Psoas muscle (tissue), 8 donors: ENCODE results near the gene MYMK. TPM values are rescaled to one million over a fixed set of nuclear protein-coding genes. Genes with fewer than 3 reads are reported as not detected.

Source experiments
- ATAC-seq, 4 donors: fragments of 200-7000 bp; cut with Tn5 transposase; one replicate each; pipeline ENCODE4 v1.9.1; 2020; ENCODE audit warnings: moderate library complexity in 3 of 4, mild to moderate bottlenecking in 2 of 4
- DNase-seq, 2 donors: peaks; one replicate each; pipeline ENCODE4 v3.0.0-alpha.2; 2020
- H3K27ac ChIP-seq: fragments of 200-600 bp; one replicate; pipeline ENCODE4 v1.8.0; 2022
- H3K27me3 ChIP-seq, 3 donors: fragments of 200-600 bp in 1 of 3; one replicate each; pipeline versions ENCODE4 v1.6.1 to v1.8.0; 2013 to 2022; ENCODE audit warnings: low read length in 2 of 3, mild to moderate bottlenecking in 2 of 3, moderate library complexity in 1 of 3; ENCODE audit not compliant: insufficient read depth in 3 of 3
- H3K36me3 ChIP-seq, 2 donors: fragments of 200-600 bp in 1 of 2; one replicate each; pipeline versions ENCODE4 v1.6.1 to v1.8.0; 2013 to 2022; ENCODE audit warnings: low read depth in 1 of 2, mild to moderate bottlenecking in 1 of 2, moderate library complexity in 1 of 2; ENCODE audit not compliant: insufficient read depth in 1 of 2
- H3K4me1 ChIP-seq: fragments of 200-600 bp; one replicate; pipeline ENCODE4 v1.8.0; 2022
- H3K4me3 ChIP-seq: fragments of 200-600 bp; one replicate; pipeline ENCODE4 v1.8.0; 2022; ENCODE audit warnings: mild to moderate bottlenecking
- H3K9me3 ChIP-seq: fragments of 200-600 bp; one replicate; pipeline ENCODE4 v1.8.0; 2022
- WGBS, 3 donors: extraction: QIAGEN DNeasy Blood & Tissue Kit; methylation state at CpG; one replicate each; pipeline versions ENCODE4 v1.1.6 to v1.1.7; 2013; 5-methylcytosine and 5-hydroxymethylcytosine counted together
- intact Hi-C, 2 donors: fragments of 100-400 bp; cut with DNase I; formaldehyde crosslinking; loops; one replicate each; pipeline versions ENCODE4 v1.11.0 to v1.14.2; 2022
- polyA plus RNA-seq, 3 donors: library from polyadenylated mRNA; stranded (reverse); fragments of 200-250 nt; gene quantifications; one replicate each; pipeline ENCODE4 v1.2.3, GENCODE V29; 2013
- total RNA-seq, 4 donors: library from RNA; stranded (reverse); fragmentation: NEBNext Ultra II Directional in 2 of 4; extraction: Animal tissue kit (Norgen Biotek cat#: 25700) in 2 of 4; gene quantifications; one replicate each; pipeline versions ENCODE4 v1.2.1 to v1.2.4, GENCODE V29; 2021 to 2023
- TF ChIP-seq, protein P1 (sequence below): fragments of 200-600 bp; IDR thresholded peaks from one replicate; pipeline ENCODE4 v1.8.0; 2022; ENCODE audit warnings: antibody characterized with exemption
- donor health status: healthy with polysubstance abuse.
- donor health status: DM: no; HTN: no; CAD: no; lungs with moderate emphysema.
- donor health status: Bipolar disorder and iron deficiency.
- donor health status: healthy.
- donor health status: DM: yes; HTN: yes; CAD: no.
- donor health status: DM: no; HTN: no; CAD: no.
- donor health status: DM: no; HTN: no; CAD: no.
- donor health status: DM: yes; HTN: yes; CAD: no.

MYMK gene
- total and polyA plus RNA-seq, 7 donors, result 0.05 to 4.5 (median 0.52) TPM; not detected in 3

DNA sequence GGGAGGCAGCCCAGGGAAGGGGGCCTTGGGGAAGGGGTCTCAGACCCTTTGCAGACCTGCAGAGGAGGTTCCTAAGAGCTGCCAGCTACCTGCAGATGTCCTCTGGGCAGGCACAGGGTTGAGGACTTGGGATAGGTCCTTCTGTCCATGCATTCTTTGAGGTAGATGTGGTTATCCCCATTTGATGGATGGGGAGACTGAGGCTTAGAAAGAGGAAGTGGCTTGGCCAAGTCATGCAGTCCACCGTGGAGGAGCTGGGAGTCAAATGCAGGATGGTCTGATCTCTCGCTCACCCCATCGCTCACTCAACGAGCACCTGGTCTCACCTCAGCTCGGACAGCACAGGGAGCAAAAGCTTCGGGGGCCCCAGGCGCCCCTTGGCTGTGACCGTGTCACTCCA is 30.0 kb upstream of the MYMK start:
- WGBS, 3 donors, result 91 to 95% (median 95%) methylated on average over 8 of the region's 8 CpGs

DNA sequence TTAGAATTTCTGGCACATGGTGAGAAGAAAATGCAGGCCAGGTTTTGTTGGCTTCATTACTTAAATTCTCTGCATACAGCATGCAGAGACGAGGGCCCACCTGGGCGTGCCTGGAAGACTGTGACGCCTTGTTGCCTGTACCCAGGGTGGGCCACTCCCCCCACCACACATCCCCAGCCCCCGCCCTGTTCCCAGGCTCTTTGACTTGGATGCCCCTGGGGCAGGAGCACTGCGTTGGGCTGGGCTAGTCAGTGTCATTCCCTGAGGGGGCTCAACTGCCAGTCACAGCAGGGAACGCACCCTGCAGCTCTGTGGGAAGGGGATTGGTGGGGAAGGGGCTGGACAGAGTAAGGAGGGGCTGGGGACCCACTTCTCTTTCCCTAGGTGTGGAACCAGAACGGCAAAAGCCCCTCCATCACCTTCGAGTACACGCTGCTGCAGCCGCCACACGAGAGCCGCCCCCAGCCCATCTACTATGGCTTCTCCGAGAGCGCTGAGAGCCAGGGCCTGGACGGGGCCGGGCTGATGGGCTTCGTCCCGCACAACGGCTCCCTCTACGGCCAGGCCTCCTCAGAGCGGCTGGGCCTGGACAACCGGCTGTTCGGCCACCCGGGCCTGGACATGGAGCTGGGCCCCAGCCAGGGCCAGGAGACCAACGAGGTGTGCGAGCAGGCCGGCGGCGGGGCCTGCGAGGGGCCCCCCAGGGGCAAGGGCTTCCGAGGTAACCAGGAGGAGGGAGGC is 29.4 kb upstream of the MYMK start:
- Histone ChIP-seq H3K27ac (no peak overlapping the region), H3K27me3 (peaks cover 0 to 17% (median 2%) of the 10 kb centered on the region in 3 donors), H3K9me3 (no peaks in the 10 kb centered on the region), H3K4me1 (peaks cover 9% of the 10 kb centered on the region), H3K36me3 (no peaks in the 10 kb centered on the region), H3K4me3 (no peak overlapping the region)
- TF ChIP-seq, protein P1, sequence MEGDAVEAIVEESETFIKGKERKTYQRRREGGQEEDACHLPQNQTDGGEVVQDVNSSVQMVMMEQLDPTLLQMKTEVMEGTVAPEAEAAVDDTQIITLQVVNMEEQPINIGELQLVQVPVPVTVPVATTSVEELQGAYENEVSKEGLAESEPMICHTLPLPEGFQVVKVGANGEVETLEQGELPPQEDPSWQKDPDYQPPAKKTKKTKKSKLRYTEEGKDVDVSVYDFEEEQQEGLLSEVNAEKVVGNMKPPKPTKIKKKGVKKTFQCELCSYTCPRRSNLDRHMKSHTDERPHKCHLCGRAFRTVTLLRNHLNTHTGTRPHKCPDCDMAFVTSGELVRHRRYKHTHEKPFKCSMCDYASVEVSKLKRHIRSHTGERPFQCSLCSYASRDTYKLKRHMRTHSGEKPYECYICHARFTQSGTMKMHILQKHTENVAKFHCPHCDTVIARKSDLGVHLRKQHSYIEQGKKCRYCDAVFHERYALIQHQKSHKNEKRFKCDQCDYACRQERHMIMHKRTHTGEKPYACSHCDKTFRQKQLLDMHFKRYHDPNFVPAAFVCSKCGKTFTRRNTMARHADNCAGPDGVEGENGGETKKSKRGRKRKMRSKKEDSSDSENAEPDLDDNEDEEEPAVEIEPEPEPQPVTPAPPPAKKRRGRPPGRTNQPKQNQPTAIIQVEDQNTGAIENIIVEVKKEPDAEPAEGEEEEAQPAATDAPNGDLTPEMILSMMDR, result no peak
- intact Hi-C loops, result no loop called here
- 87 to 90% (median 90%) methylated on average over 26 to 31 of the region's 31 CpGs for WGBS, 3 donors
- DNase-seq, result no peak
- ATAC-seq, result no peak

More for the DNA sequence above, 30.0 kb upstream of the MYMK start:
- H3K4me3 ChIP-seq, result no peak overlapping the region
- ATAC-seq (no peak), DNase-seq (no peak)
- H3K27ac ChIP-seq, result no peak overlapping the region
- H3K27me3 ChIP-seq, result peaks cover 0 to 21% (median 3%) of the 10 kb centered on the region in 3 donors
- intact Hi-C loops, result no loop called here
- TF ChIP-seq, protein P1, result no peak
- peaks cover 9% of the 10 kb centered on the region for H3K4me1 ChIP-seq
- H3K36me3 ChIP-seq, result no peaks in the 10 kb centered on the region
- no peaks in the 10 kb centered on the region for H3K9me3 ChIP-seq

DNA sequence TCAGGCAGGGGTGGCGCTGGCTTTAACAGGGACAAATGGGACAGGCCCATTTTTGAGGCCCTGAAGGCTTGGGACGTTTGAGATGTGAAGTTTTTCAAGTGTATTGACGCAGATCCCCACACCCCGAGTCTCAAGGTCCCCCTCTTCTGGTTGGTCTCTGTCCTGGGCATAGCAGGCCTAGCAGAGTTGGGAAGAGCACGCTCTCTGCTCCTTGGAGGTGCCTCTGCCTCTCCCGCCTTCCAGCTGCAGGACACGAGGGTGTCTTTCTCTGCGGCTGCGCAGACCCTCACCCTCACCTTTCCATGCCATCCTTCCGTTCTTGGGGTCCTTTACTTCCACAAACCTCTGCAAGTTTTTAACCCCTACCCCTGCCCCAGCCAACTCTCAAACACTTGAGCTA is 28.4 kb upstream of the MYMK start:
- DNase-seq, result no peak
- TF ChIP-seq, protein P1, result no peak
- WGBS, 3 donors, result 91 to 94% (median 92%) methylated on average over 10 of the region's 10 CpGs

DNA sequence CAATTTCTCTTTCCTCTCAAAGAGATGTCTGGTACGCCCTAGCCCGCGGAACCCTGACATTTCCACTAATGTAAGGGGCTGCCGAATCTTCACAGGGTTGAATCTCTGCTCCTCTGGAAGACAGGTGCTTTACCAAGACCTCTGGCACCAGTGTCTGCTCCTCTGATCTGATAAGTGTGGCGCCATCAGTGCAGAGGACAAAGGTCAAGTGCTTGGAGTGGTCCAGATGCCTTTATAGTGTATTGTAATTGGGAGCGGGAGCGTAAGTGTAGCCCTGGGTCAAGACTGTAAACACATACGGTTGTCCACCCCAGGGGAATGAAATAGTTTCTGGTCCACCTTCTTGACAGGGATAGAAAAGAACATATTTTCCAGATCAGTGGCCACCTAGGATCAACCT is 27.5 kb upstream of the MYMK start:
- H3K27ac ChIP-seq, result no peak overlapping the region
- H3K9me3 ChIP-seq, result no peaks in the 10 kb centered on the region
- no peak for ATAC-seq
- intact Hi-C loops, result no loop called here
- WGBS, 3 donors, result 91 to 95% (median 92%) methylated on average over 8 of the region's 8 CpGs
- peaks cover 0 to 9% (median 2%) of the 10 kb centered on the region in 3 donors for H3K27me3 ChIP-seq
- H3K36me3 ChIP-seq, result no peaks in the 10 kb centered on the region
- DNase-seq, result no peak
- no peak overlapping the region for H3K4me3 ChIP-seq
- H3K4me1 ChIP-seq, result no peaks in the 10 kb centered on the region
- TF ChIP-seq, protein P1, result no peak

More for the DNA sequence above, 28.4 kb upstream of the MYMK start:
- H3K9me3 ChIP-seq, result no peaks in the 10 kb centered on the region
- no peak overlapping the region for H3K4me3 ChIP-seq
- peaks cover 0 to 9% (median 2%) of the 10 kb centered on the region in 3 donors for H3K27me3 ChIP-seq
- intact Hi-C loops, result no loop called here
- H3K36me3 ChIP-seq, result no peaks in the 10 kb centered on the region
- no peaks in the 10 kb centered on the region for H3K4me1 ChIP-seq
- no peak overlapping the region for H3K27ac ChIP-seq
- no peak for ATAC-seq

DNA sequence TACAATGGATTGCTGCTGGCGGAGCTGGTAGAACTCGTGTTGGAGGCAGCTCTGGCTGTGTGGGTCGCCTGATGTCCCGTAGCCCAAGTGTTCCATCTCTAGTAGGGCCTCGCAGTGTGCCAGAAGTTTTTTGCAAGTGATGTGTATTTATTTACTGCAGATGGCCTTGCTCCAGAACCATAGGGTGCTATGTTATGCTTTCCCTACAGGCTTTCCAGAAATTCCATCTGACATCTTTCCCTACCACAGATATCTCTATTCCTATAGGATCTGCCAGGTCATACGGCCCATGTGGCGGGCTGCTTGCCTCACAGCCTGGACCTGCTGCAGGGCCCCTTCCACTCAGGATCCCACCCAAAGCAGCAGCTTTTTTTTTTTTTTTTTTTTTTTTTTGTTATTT is 26.7 kb upstream of the MYMK start:
- intact Hi-C loops, result no loop called here
- Histone ChIP-seq H3K36me3 (no peaks in the 10 kb centered on the region), H3K27ac (no peak overlapping the region), H3K27me3 (peaks cover 0 to 3% (median 2%) of the 10 kb centered on the region in 3 donors), H3K4me1 (no peaks in the 10 kb centered on the region), H3K9me3 (no peaks in the 10 kb centered on the region), H3K4me3 (no peak overlapping the region)
- TF ChIP-seq, protein P1, result no peak
- ATAC-seq, result no peak
- no peak for DNase-seq
- WGBS, 3 donors, result 82 to 86% (median 82%) methylated on average over 7 of the region's 7 CpGs
